ENCODE results near the gene RNF145.
"Not testable (repeated sequence)": the region's sequence is repeated elsewhere in the genome, so short reads cannot be mapped to it uniquely, and the experiment has no call there.

RNF145 gene, protein sequence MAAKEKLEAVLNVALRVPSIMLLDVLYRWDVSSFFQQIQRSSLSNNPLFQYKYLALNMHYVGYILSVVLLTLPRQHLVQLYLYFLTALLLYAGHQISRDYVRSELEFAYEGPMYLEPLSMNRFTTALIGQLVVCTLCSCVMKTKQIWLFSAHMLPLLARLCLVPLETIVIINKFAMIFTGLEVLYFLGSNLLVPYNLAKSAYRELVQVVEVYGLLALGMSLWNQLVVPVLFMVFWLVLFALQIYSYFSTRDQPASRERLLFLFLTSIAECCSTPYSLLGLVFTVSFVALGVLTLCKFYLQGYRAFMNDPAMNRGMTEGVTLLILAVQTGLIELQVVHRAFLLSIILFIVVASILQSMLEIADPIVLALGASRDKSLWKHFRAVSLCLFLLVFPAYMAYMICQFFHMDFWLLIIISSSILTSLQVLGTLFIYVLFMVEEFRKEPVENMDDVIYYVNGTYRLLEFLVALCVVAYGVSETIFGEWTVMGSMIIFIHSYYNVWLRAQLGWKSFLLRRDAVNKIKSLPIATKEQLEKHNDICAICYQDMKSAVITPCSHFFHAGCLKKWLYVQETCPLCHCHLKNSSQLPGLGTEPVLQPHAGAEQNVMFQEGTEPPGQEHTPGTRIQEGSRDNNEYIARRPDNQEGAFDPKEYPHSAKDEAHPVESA
- long read RNA-seq, donor 1, transcript RNF145-202 (11 exons, 3,613 nt), result major isoform, 5 of 13 reads
- long read RNA-seq, donor 1, partial matches to known transcripts, result 5 of 13 reads
- long read RNA-seq, donor 1, other reads (novel, unspliced or antisense), result 0 of 13 reads
- long read RNA-seq, donor 2, partial matches to known transcripts, result 8 of 13 reads
- long read RNA-seq, donor 2, other reads (novel, unspliced or antisense), result 0 of 13 reads
- long read RNA-seq, donor 3, transcript RNF145-202 (11 exons, 3,613 nt), result major isoform, 6 of 18 reads
- long read RNA-seq, donor 3, partial matches to known transcripts, result 8 of 18 reads
- long read RNA-seq, donor 3, other reads (novel, unspliced or antisense), result 0 of 18 reads
- long read RNA-seq, donor 4, transcript RNF145-204 (2 exons, 1,940 nt), result minor isoform, 5 of 26 reads
- long read RNA-seq, donor 4, transcript RNF145-202 (11 exons, 3,613 nt), result major isoform, 7 of 26 reads
- long read RNA-seq, donor 4, partial matches to known transcripts, result 13 of 26 reads
- long read RNA-seq, donor 4, other reads (novel, unspliced or antisense), result 0 of 26 reads
- long read RNA-seq, donor 5, transcript RNF145-202 (11 exons, 3,613 nt), result major isoform, 9 of 12 reads
- long read RNA-seq, donor 5, partial matches to known transcripts, result 0 of 12 reads
- long read RNA-seq, donor 5, other reads (novel, unspliced or antisense), result 0 of 12 reads
- long read RNA-seq, donor 6, transcript RNF145-202 (11 exons, 3,613 nt), result major isoform, 9 of 10 reads
- long read RNA-seq, donor 6, partial matches to known transcripts, result 0 of 10 reads
- long read RNA-seq, donor 6, other reads (novel, unspliced or antisense), result 0 of 10 reads
- long read RNA-seq, donor 7, transcript RNF145-202 (11 exons, 3,613 nt), result major isoform, 14 of 64 reads
- long read RNA-seq, donor 7, partial matches to known transcripts, result 45 of 64 reads
- long read RNA-seq, donor 7, other reads (novel, unspliced or antisense), result 0 of 64 reads
- long read RNA-seq, donor 8, transcript RNF145-202 (11 exons, 3,613 nt), result major isoform, 10 of 92 reads
- long read RNA-seq, donor 8, partial matches to known transcripts, result 65 of 92 reads
- long read RNA-seq, donor 8, other reads (novel, unspliced or antisense), result 15 of 92 reads

DNA sequence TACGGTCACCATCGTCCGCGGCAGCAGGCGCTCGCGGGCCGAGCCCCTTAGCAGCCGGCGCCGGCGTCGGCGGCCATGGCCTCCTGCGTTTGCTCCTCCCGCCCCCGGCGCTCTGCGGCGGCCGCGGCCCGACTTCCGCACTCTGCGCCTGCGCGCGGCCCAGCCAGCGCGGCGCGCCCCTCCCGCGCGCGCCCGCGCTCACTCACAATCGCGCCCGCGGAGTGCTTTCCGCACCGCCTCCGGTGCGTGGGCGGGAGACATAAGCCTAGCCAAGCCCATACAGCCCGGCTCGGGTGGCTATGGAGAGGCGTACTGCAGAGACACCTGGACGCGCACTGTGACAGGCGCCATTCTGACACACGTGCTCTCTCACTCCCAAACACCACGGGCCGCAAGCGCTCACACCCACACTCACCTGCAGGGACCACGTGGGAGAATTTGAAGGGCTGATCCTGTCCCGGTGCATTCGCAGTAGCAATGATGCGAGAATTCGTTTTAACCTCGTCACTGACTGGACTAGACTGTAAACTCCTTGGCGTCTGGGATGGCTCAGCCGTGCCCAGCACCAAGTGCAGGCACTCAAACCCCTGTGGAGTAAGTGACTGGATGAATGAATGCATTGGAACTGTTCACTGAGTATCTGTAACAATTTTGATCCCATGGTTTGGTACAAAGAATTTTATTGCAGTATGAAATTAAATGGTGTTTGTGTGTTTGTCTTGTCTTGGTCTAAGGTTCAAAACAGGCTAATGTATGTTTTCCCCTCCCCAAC lies at the start of gene RNF145:
TSS of gene RNF145 (minus strand) at position 116 of the 772 bp plus-strand sequence. CDS start 5,936 bp downstream, outside the sequence.
- DNase-seq, result peak; percentile 91

DNA sequence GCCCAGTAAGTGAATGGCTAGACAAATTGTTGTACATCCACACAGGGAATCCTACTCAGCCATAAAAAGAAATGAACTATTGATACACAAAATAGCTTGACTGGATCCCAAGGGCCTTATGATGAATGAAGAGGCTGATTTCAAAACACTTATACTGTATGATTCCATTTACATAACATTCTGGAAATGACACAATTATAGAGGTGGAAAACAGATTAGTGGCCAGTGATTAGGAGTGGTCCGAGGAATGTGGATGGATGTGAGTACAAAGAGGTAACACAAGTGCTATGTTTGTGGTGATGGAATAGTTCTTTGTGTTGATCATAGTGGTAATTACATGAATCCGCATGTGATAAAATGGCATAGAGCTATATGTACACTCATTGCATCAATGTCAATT lies 49.0 kb upstream of the RNF145 start:
- DNase-seq, result no peak

DNA sequence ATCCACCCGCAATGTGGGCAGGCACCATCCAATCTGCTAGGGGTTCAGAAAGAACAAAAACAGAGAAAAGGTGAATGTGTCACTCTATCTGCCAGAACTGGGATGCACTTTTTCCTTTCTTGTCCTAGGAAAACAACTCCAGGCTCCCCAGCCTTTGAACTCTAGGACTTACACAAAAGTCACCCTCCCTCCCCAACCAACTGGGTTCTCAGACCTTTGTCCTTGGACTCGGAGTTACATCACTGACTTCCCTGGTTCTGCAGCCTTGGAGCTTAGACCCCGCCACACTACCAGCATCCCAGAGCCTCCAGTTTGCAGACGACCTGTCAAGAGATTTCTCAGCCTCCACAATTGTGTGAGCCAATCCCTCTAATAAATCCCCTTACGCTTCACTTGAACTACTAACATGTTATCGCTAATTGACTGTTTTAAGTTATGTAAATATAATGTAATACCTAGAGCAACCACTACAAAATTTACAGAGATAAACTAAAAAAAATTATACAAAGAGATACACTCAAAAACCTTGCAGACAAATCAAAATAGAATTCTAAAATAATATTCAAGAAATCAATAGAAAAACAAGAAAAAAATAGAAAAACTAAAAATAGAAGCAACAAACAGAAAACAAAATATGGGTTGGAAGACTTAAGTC lies 48.4 kb upstream of the RNF145 start:
- no peak for DNase-seq

DNA sequence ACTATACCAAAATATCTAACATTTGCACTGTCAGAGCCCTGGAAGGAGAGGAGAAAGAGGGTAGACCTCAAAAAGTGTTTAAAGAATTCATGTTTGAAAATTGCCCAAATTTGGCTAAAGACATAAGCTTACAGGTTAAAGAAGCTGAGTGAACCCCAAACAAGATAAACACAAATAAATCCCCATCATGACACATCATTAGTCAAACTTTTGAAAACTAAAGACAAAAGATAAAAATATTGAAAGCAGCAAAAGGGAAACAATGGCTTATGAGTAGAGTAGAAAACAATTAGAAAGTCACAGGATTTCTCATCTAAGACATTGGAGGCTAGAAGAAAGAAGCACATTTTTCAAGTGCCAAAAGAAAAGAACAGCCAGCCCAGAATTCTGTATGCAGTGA lies 47.7 kb upstream of the RNF145 start:
- no peak for DNase-seq

DNA sequence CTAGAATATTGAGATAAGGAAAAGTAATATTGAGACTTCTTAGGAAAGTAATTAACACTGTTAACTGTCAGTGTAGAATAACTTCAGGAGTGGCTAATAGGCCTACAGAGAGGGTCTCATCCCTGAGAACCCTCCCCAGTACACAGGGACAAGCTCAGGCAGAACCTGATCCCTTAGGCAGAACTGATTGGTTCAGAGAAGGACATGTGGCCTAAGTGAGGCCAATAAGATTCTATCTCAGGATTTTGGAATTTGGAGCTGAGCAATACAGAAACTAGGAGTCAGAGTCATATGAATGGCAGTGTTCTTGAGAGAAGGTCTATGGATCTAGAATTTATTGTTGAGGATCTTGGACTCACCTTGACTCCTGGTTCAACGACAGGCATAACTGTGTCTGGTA lies 42.8 kb upstream of the RNF145 start:
- DNase-seq, result no peak

DNA sequence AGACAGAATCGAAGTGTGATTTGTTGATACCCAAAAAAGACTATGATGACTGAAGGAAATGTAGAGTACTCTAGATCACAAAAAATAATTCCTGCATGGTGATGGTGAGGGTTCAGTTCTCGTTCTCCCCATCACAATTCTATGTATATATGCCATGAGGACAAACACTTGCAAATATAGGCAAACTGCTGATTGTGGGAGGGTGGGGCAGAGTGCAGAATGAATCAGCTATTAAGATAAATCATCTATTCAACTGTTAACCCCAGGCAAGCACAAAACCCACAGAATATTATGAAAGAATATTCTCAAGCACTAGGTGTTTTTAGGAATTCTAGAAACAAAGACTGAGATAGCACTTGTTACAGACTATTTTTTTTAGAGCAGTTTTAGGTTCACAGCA lies 39.8 kb upstream of the RNF145 start:
- DNase-seq, result no peak

DNA sequence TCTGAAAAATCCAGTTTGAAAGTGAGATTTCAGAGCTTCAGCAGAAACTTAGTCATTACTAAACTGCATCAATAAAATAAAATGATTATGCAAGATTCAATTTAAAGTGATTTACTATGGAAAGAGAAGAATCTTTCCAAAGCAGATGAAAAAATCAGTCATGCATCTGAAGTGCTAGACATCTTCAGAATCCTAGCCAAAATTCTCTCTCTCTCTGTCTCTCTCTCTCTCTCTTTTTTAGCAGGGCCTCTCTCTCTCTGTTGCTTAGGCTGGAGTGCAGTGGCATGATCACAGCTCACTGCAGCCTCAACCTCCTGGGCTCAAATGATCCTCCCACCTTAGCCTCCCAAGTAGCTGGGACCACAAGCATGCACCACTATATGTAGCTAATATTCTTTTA lies 35.5 kb upstream of the RNF145 start:
- no peak for DNase-seq

DNA sequence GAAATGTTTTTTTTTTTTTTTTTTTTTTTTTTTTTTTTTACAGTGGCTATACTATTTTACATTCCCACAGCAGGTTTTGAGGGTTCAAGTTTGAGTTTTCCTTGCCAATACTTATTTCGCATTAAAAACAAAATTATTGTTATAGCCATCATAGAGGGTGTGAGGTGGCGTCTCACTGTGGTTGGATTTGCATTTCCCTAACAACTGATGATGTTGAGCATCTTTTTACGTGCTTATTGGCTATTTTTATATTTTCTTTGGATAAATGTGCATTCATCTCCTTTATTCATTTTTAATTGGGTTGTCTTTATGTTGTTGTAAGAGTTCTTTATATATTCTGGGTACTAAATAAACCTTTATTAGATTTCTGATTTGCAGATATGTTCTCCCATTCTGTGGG lies 34.8 kb upstream of the RNF145 start:
- DNase-seq, result no peak

DNA sequence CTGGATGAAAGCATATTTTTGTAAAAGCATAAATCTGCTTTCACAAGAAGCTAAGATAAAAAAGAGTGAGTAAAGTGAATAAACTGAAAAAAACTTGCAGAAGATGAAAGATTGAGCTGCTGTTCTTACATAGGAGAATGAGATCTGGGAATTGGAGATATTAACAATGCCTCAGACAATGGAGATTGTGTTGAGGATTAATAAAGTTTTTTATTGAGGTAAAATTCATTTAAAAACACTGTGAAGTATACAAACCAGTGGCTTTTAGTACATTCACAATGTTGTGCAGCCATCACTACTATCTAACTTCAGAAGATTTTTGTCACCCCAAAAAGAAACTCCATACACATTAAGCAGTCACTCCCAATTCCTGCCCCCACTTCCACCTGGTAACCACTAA lies 34.0 kb upstream of the RNF145 start:
- no peak for DNase-seq

DNA sequence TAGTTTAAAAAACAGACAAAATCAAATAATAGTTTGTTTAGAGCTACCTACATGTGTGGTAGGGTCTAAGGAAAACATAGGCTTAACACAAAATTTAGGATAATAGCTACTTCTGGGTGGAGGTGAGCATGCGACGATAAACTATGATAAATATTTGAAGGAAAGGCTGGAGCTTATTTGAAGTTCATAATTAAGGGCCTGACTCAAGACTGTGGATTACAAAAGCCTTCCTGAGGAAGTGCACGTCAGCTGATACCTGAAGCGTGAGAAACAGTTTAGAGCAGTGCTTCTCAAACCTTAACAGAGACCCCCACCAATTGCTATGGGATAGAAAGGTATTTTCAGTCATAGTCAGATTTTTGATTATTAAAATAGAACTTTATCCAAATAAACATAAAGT lies 33.3 kb upstream of the RNF145 start:
- no peak for DNase-seq

DNA sequence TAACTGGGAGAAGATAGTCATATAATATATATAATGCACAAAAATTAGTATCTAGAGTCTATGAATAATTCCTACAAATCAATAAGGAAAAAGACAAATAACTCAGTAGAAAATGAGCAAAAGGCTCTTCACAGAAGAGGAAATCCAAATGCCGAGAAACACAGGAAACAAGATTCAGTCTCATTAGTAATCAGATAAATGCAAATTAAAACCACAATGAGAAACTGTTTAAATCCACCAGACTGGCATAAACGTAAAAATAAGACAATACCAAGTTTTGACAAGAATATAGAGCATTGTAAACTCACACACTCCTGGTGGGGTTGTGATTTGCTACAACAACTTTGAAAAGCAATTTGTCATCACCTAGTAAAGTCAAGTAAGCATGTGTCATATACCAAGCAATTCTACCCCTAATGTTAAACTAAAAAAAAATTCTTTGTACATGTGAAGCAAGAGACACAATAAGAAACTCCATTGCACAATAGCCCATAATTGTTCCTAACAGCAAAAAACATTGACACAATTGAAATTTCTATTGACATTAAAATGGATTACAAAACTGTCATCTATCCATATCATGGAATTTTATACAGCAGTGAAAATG lies 32.7 kb upstream of the RNF145 start:
- no peak for DNase-seq

DNA sequence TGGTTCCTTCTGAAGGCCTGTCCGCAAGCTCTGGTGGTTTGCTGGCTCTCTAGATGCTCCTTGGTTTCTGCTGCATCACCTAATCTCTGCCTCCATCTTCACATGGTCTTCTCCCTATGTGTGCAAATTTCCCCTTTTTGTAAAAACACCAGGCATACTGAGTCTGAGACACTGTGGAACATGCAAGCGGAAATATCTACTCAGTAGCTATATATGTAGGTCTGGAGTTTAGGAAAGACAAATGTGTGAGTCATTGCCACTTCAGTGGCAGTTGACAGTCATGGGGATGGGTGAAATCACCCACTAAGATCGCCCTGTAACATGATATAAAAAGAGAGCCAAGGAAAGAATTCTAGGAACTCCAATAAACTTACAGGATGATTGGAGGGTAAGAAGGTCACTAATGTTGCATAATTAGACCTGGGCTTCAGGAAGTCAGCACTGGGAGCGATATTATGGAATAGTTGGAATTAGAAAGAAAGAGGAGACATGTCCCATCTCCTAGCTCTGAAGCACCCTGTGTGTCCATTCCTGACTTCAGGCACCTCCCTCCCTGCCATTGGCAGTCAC lies 31.0 kb upstream of the RNF145 start:
- no peak for DNase-seq

DNA sequence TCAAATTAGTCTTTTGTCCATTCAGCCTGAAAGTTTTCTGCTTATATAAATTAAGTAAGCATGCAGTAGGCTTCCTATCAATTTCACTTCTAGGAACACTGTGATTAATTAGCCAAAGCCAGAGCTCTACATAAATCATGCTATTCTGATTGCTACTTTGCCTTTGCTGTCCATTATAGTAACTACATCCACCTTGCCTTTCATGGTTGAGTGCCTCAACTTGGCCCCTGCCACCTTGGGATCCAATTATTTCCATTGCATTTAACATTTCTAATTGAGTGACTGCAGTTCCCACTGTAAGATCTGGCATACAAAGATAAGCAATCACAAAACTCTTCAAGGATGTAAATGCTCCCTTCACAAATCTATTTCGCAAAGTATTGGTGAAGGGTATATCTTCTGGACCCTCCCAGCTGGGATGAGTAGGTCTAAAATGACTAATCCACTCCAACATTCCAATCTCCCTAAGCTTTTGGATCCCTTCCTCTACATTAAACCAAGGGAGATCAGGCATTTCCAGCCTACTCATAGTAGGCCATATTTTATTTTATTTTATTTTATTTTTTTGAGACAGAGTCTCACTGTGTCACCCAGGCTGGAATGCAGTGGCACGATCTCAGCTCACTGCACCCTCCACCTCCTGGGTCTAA lies 26.6 kb upstream of the RNF145 start:
- not testable (repeated sequence) for DNase-seq

DNA sequence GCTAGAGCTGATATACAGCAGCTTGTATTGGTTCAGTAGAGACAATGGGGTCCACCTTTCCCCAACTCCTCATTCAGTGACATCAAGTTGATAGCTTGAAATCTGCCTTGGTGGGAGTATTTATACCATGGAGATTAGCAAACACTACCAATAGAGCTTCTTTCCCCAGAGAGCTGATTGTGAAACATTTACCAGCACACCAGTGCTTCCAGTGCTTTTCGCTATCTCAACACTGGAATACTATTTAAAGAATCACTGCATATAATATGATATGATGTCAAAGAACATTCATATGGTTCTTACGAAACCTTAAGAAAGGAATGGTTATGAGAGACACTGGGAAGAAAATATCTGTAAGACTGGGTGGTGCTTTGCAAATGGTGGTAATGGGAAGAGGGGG lies 21.8 kb upstream of the RNF145 start:
- DNase-seq, result no peak

DNA sequence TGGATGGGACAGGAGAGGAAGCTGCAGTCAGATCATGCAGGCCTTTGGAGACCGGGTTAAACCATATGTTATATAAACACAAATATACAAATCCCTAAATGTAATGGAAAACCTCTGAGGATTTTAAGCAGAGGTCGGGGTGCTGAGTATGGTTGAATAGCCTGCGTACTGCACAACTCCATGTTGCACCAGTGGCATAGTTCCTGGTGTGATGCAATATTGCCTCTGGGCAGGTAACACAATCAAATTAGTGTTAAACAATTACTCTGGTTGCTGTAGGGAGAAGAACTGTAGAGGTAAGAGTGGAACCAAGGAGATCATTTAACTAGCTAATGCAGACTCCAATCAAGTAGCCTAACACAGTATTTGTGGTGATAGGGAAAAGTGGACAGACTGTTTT lies 21.3 kb upstream of the RNF145 start:
- no peak for DNase-seq

DNA sequence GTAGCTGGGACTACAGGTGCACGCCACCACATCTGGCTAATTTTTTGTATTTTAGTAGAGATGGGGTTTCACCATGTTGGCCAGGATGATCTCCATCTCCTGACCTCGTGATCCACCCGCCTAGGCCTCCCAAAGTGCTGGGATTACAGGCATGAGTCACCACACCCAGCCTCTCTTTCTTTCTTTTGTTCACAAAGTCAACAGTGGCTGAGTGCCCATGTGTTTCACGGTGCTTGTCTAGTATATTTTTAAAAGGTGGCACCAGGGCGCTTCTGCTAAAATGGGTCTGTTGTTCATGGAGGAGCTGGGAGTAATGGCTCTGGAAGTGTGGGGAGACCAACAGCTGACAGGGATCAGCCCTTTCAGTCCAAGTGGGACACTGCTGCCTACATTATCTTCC lies 18.7 kb upstream of the RNF145 start:
- not testable (repeated sequence) for DNase-seq

DNA sequence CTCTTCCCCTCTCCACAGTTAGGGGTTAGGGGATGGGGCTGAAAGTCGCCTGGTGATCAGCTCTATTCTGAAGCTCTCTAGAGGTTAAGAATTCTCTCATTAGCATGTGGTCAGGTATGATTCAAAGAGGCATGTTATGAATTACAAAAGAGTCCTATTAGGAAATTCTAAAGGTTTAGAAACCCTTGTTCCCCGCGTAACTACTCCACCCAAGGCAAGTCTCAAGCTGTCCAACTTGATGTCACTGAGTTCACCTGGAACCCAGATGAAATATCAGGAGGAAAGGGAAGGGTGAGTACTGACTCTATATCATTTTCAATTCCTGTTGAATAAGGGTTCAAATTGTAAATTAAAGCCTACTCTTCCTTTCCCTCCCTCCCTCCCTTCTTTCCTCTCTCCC lies 18.1 kb upstream of the RNF145 start:
- DNase-seq, result no peak

DNA sequence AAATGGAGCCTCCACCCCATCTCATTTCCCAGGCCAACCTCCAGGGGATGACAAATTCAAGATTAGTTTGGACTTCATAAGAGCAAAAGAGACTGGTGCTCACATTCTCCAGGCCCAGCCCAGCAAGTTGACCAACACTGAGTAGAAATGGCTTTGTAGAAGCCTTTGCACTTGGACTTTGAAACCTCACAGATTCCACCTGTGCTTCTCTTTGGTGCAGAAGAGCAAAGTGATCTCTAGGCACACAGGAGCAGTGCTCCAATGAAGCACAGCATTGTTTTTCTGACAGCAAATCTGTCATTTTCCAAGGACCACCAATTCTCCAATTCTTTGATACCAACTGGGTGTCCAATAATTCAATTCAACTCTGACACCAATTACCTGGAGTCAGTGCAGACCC lies 17.1 kb upstream of the RNF145 start:
- no peak for DNase-seq

DNA sequence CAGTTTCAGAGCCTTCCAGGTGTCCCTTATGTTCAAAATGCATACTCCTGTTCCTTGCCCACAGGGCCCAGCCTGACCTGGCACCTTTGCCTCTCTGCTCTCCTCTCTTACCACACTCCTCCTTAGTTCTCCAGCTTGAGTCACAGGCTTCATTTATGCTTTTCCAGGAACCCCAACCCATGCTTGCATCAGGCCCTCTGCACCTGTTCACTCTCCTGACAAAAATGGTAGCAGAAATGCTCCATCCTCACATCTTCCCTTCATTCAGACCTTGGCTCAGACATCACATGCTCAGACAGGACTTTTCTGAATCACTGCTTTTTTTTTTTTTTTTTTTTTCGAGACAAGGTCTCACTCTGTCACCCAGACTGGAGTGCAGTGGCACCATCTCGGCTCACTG lies 15.1 kb upstream of the RNF145 start:
- DNase-seq, result no peak
